Adipocyte (in vitro differentiated cells): ENCODE measurements around the gene RAB39B.
"Not testable (repeated sequence)": the region's sequence is repeated elsewhere in the genome, so short reads cannot be mapped to it uniquely, and the experiment has no call there.

Experiments
- DNase-seq: peaks from one replicate; pipeline ENCODE4 v3.0.0-alpha.2; 2015; ENCODE audit warnings: low read depth
- H3K27me3 ChIP-seq: replicated peaks from 2 replicates; pipeline ENCODE4 v1.7.0; 2013; ENCODE audit warnings: mild to moderate bottlenecking, low read length, moderate library complexity; ENCODE audit not compliant: control insufficient read depth, insufficient read depth
- H3K36me3 ChIP-seq: 2 replicates; pipeline ENCODE4 v1.7.0; 2013; ENCODE audit warnings: low read length, mild to moderate bottlenecking, moderate library complexity; ENCODE audit not compliant: control insufficient read depth, insufficient read depth, severe bottlenecking
- H3K4me1 ChIP-seq: 2 replicates; pipeline ENCODE4 v1.7.0; 2013; ENCODE audit warnings: mild to moderate bottlenecking, low read length, moderate library complexity; ENCODE audit not compliant: control insufficient read depth, insufficient read depth
- H3K4me3 ChIP-seq: 2 replicates; pipeline ENCODE4 v1.7.0; 2013; ENCODE audit warnings: mild to moderate bottlenecking, low read length, moderate library complexity
- H3K9ac ChIP-seq: 2 replicates; pipeline ENCODE4 v1.7.0; 2013; ENCODE audit warnings: mild to moderate bottlenecking, low read length, moderate library complexity
- H3K9me3 ChIP-seq: 2 replicates; pipeline ENCODE4 v1.7.0; 2013; ENCODE audit warnings: mild to moderate bottlenecking, low read length, moderate library complexity; ENCODE audit not compliant: control insufficient read depth

Gene RAB39B

DNA sequence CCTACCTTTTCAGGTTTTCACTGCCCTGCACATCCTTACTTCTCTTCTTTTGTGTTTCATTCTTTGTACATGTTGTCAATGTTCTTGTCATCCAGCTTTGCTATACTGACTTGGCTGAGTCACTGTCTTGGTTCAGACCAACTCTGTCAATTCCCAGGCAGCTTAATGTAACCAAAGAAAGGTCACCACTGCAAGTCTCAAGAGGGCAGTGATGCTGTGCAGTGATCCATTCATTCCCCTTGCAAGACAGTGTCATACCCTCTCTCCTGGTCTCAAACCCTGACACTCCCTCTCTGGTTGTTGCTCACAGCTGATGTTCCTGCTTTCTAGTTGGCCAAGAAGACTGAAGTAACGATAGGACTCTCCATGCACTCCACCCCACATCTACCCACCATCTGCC is 17.5 kb downstream of the RAB39B start:
- Histone ChIP-seq H3K36me3 (no peaks in the 10 kb centered on the region), H3K27me3 (no peaks in the 10 kb centered on the region), H3K4me3 (no peak overlapping the region), H3K9ac (no peak overlapping the region), H3K9me3 (peaks cover 2% of the 10 kb centered on the region), H3K4me1 (no peaks in the 10 kb centered on the region)
- no peak for DNase-seq

DNA sequence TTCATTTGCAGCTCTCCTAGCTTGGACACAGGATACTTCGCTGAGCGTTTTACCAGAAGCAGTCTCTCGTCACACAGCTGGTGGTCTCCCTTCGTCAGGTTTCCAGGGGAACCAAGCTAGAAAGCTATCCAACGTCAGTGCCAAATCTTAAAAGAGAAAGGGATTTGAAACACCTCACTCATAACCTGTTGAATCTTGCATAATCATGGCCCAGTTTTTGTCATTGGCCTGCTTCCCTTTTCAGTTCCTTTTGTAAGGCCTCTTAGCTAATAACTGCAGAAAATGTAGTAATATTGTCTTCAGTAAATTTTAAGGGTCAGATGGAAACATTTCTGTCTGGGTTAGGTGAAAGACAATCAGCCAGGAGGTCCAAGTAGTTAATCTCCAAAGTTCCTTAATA is 22.0 kb downstream of the RAB39B start:
- Histone ChIP-seq H3K36me3 (peaks cover 26% of the 10 kb centered on the region), H3K9me3 (no peaks in the 10 kb centered on the region), H3K9ac (no peak overlapping the region), H3K4me3 (no peak overlapping the region), H3K4me1 (no peaks in the 10 kb centered on the region), H3K27me3 (no peaks in the 10 kb centered on the region)
- DNase-seq, result no peak

DNA sequence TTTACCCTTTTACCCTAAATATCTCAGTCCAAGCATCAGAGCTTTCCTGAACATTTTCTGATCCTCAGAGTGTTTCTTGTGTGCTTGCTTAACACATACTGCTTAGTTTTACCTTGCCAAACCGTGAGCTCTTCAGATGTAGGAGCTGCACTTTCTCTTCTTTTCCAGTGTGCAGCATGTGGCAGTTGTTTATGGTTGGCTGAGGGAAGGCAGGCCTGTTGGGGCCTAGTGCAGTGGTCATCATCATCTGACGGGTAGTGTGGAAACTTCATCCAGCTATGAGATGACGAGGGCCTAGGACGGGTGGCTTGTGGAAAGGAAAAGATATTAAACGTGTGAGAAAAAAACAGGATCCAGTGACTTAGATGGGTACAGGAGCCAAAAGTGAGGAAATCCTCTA is 26.6 kb downstream of the RAB39B start:
- H3K27me3 ChIP-seq, result no peaks in the 10 kb centered on the region
- H3K4me1 ChIP-seq, result no peaks in the 10 kb centered on the region
- no peak for DNase-seq
- H3K9ac ChIP-seq, result no peak overlapping the region
- H3K4me3 ChIP-seq, result no peak overlapping the region
- H3K36me3 ChIP-seq, result peaks cover 37% of the 10 kb centered on the region
- H3K9me3 ChIP-seq, result no peaks in the 10 kb centered on the region

DNA sequence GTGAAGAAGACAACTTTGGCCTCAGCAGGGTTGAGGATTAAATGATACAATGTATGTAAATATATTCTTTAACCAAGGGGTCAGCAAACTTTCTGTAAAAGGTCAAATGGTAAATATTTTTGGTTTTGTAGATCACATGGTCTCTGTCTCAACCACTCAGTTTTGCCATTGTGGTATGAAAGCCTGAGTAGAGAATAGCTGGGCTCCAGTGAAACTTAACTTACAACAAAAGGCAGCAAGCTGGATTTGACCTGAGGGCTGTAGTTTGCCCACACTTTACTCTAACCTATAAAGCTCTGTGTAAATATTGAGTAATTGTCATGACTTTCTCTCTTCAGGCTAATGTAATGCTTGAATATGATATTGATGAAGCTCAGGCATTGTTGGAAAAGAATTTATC is 28.4 kb downstream of the RAB39B start:
- H3K4me1 ChIP-seq, result no peaks in the 10 kb centered on the region
- no peaks in the 10 kb centered on the region for H3K9me3 ChIP-seq
- H3K9ac ChIP-seq, result no peak overlapping the region
- peaks cover 38% of the 10 kb centered on the region for H3K36me3 ChIP-seq
- no peaks in the 10 kb centered on the region for H3K27me3 ChIP-seq
- DNase-seq, result no peak
- no peak overlapping the region for H3K4me3 ChIP-seq

DNA sequence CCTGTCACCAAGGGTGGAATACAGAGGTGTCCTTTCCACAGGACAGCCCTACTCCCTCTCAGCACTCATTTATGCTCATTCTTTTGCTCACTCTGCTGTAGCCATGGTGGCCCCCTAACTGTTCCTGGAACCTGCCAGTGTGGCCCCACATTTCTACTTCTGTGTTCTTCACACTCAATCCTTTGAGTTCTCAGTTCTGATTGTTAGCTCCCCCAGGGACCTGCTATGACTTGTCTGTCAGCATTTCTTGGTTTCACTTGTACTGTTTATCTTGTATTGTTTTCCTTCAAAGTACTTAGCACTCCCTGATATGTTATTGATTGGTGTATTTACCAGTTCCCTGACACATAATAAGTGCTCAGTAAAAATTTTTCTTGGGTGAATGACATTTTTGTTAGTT is 33.1 kb downstream of the RAB39B start:
- DNase-seq, result no peak
- Histone ChIP-seq H3K4me3 (no peak overlapping the region), H3K27me3 (no peaks in the 10 kb centered on the region), H3K4me1 (no peaks in the 10 kb centered on the region), H3K9me3 (no peaks in the 10 kb centered on the region), H3K36me3 (peaks cover 28% of the 10 kb centered on the region), H3K9ac (no peak overlapping the region)

DNA sequence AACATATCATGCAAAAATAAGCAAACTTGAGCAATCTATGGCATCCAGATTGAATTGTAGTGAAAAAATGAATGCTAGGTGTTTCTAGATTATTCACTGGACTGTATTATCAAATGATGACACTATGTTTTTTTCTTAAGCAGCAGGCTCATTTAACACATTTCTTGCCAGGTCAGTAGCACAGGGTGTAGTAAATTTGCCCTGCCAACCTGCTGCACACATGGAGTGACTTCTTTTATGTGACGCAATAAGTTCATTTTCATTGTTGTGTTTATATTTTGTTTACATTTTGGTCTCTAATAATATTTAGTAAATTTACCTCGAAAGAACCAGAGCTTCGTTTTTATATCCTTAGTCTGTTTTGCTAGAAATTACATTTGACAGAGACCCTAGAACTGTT is 38.5 kb downstream of the RAB39B start:
- DNase-seq, result no peak
- H3K27me3 ChIP-seq, result no peaks in the 10 kb centered on the region
- H3K9ac ChIP-seq, result no peak overlapping the region
- H3K9me3 ChIP-seq, result no peaks in the 10 kb centered on the region
- no peak overlapping the region for H3K4me3 ChIP-seq
- peaks cover 28% of the 10 kb centered on the region for H3K36me3 ChIP-seq
- H3K4me1 ChIP-seq, result no peaks in the 10 kb centered on the region

DNA sequence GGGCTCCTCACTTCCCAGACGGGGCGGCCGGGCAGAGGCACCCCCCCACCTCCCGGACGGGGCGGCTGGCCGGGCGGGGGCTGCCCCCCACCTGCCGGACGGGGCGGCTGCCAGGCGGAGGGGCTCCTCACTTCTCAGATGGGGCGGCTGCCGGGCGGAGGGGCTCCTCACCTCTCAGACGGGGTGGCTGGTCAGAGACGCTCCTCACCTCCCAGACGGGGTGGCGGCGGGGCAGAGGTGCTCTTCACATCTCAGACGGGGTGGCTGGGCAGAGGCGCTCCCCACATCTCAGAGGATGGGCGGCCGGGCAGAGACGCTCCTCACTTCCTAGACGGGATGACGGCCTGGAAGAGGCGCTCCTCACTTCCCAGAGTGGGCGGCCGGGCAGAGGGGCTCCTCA is 40.5 kb downstream of the RAB39B start:
- DNase-seq, H3K4me1 ChIP-seq, H3K4me3 ChIP-seq, H3K9ac ChIP-seq, H3K27me3 ChIP-seq, H3K9me3 ChIP-seq: not testable (repeated sequence)
- H3K36me3 ChIP-seq, result peaks cover 22% of the 10 kb centered on the region

DNA sequence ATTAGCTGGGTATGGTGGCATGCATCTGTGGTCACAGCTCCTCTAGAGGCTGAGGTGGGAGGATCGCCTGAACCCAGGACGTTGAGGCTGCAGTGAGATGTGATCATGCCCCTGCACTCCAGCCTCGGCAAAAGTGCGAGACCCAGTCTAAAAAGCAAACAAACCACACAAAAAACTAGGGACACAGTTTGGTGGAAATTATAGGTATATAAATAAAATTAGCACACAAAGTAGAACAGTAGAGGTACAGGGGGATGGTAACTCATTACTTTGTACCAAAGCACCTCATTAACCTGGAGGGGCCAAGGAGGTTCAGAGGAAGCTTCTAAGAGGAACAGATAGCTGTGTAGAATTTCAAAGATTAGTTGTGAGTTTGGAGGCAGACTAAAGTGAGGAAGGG is 42.9 kb downstream of the RAB39B start:
- Histone ChIP-seq H3K4me3 (no peak overlapping the region), H3K9me3 (no peaks in the 10 kb centered on the region), H3K9ac (no peak overlapping the region), H3K36me3 (peaks cover 5% of the 10 kb centered on the region), H3K4me1 (peaks cover 15% of the 10 kb centered on the region), H3K27me3 (no peaks in the 10 kb centered on the region)
- DNase-seq, result no peak

DNA sequence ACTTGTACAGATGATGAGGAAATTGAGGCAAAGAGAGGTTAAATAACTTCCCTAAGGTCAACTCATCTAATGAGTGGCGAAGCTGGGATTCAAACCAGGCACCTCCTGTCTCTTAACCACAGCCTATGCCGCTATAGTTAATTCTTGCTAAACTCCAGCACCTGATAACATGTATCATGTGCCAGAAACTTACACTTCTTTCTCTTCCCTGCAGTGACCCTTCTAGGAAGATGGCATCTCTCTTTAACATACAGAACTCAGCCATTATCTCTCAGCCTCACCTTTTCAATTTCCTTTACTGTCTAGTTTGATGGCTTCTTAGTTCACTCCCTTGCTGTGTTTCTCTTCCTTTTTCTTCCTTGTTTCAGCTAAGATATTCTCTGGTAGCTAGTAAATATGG is 45.5 kb downstream of the RAB39B start:
- H3K27me3 ChIP-seq, result no peaks in the 10 kb centered on the region
- peaks cover 5% of the 10 kb centered on the region for H3K36me3 ChIP-seq
- no peak overlapping the region for H3K9ac ChIP-seq
- DNase-seq, result no peak
- H3K9me3 ChIP-seq, result no peaks in the 10 kb centered on the region
- no peak overlapping the region for H3K4me3 ChIP-seq
- H3K4me1 ChIP-seq, result peaks cover 15% of the 10 kb centered on the region

DNA sequence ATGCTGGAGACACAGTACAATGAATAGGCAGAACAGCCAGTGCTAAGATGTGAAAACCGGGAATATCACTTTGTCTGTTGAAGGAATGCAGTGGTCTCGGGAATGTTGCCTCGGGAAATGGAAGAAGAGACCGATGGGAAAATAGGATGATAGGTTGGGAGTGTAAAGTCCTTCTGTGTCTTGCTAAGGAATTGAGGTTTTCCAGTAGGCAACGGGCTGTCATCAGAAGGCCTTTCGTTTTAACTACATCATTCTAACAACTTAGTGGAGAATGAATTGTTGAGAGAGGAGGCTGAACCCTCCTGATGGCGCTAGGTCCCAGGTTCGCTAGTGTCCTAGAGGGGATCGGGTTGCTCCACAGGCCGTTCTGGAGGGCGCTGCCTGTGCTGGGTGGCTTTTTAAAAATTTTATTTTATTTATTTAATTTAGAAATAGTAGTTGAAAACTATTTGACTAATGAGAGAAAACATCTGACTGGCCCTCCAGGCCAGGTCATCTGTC is 47.3 kb downstream of the RAB39B start:
- H3K4me1 ChIP-seq, result peaks cover 15% of the 10 kb centered on the region

DNA sequence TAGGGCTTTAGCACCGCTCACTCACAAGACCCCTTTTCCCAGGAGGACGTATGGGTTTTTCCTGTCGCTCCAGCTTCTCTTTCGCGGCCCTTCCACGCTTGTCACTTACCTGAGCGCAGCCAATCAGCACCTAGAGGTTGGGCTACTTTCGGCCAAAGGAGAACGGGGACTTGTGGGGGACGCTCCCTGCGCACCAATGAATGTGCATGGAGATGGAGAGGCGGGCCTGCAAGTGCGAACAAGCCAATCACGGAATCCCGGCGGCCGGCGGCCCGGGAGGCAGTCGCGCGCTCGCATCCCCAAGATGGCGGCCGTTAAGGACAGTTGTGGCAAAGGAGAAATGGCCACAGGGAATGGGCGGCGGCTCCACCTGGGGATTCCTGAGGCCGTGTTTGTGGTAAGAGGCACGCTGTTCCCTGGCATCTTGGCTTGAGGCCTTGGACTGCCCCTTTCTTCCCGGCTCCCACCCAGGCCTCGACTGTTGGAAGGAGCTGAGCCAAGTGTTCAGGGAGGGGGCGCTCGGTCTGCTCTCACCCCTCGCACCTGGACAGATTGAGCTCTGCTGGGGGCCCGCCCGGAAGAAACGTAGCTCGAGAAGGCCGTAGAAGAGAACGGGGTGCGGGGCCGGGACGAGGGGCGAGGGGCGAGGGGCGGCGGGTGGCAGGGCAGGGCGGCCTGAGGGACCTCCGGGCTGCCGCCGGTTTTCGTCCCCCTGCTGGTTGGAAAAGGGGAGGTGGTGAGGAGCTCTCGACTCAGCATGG is 47.9 kb downstream of the RAB39B start, which contains the start of gene VBP1:
Gene VBP1 (plus strand): TSS at position 282 of the 761 bp plus-strand sequence. CDS start 23 bp downstream, at position 305.
- DNase-seq, result peak; percentile 94
- Histone ChIP-seq H3K9ac (peak within 1 kb of the TSS; percentile 91), H3K4me3 (peak within 1 kb of the TSS; percentile 88), H3K36me3 (no peaks in the 10 kb centered on the region), H3K4me1 (peaks cover 15% of the 10 kb centered on the region), H3K9me3 (no peaks in the 10 kb centered on the region), H3K27me3 (no peaks in the 10 kb centered on the region)

More for the DNA sequence above, 47.3 kb downstream of the RAB39B start:
- peak overlapping the region; percentile 91 for H3K9ac ChIP-seq
- no peaks in the 10 kb centered on the region for H3K27me3 ChIP-seq
- peak overlapping the region; percentile 88 for H3K4me3 ChIP-seq
- H3K36me3 ChIP-seq, result peaks cover 5% of the 10 kb centered on the region
- no peaks in the 10 kb centered on the region for H3K9me3 ChIP-seq
- peak; percentile 38 for DNase-seq
